Activated B cell treated with CpG ODN at 0.5 μM for 24 hours (primary cell): Measurements from ENCODE around the gene ATXN2. TPM values are rescaled to one million over a fixed set of nuclear protein-coding genes. Genes with fewer than 3 reads are reported as not detected.
"Not testable (repeated sequence)": the region's sequence is repeated elsewhere in the genome, so short reads cannot be mapped to it uniquely, and the experiment has no call there.

ENCODE experiments used
- ATAC-seq: fragments of 200-7000 bp; cut with Tn5 transposase; one replicate; pipeline ENCODE4 v1.10.0; 2021; ENCODE audit warnings: low read depth, mild to moderate bottlenecking, moderate library complexity
- CTCF ChIA-PET: fragments of 350-600 bp; sonication (Branson Sonifier 250); formaldehyde crosslinking; loops from one replicate; lab custom pipeline; 2021; ENCODE audit warnings: antibody characterized with exemption; lab: Charles Lee
- POLR2A ChIA-PET: fragments of 350-600 bp; sonication (Branson Sonifier 250); formaldehyde crosslinking; loops from one replicate; lab custom pipeline; 2021; ENCODE audit warnings: antibody characterized with exemption; lab: Charles Lee
- DNase-seq: peaks from one replicate; pipeline ENCODE4 v3.0.0; 2022
- H3K27ac Mint-ChIP-seq: one replicate; pipeline ENCODE4 v1.8.0; 2020; ENCODE audit warnings: mixed read lengths
- H3K27me3 Mint-ChIP-seq: one replicate; pipeline ENCODE4 v1.8.0; 2021; ENCODE audit warnings: mixed read lengths
- H3K36me3 Mint-ChIP-seq: one replicate; pipeline ENCODE4 v1.8.0; 2021; ENCODE audit warnings: low read depth, mixed read lengths
- H3K4me1 Mint-ChIP-seq: one replicate; pipeline ENCODE4 v1.8.0; 2021; ENCODE audit warnings: mixed read lengths
- H3K4me3 Mint-ChIP-seq: one replicate; pipeline ENCODE4 v1.8.0; 2020; ENCODE audit warnings: mild to moderate bottlenecking, mixed read lengths
- H3K9me3 Mint-ChIP-seq: one replicate; pipeline ENCODE4 v1.8.0; 2020; ENCODE audit warnings: mixed read lengths
- CTCF ChIP-seq: fragments of 200-600 bp; IDR thresholded peaks from one replicate; pipeline ENCODE4 v1.8.0; 2022; ENCODE audit warnings: antibody characterized with exemption, mild to moderate bottlenecking
- intact Hi-C: fragments of 100-400 bp; cut with micrococcal nuclease; formaldehyde crosslinking; loops from one replicate; pipeline ENCODE4 v1.15.1; 2024
- total RNA-seq: library from RNA; stranded (reverse); gene quantifications from 2 replicates; pipeline ENCODE4 v1.2.3, GENCODE V29; 2022

ATXN2 gene
- total RNA-seq, 1 donor from 2014 or later: 46.2 TPM

DNA sequence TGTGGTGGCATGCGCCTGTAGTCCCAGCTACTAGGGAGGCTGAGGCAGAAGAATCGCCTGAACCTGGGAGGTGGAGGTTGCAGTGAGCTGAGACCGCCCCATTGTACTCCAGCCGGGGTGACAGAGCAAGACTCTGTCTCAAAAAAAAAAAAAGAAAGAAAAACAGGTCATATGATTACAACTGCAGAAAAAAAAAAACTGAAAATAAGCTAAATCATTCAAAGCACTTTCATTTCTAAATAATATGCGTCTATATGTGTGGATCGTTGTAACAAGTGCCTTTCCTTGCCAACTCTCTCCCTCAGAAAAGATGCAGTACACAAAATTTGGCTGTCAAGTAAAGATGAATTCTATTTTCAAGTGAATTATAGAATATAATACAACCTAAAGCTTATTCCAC, 42.4 kb downstream of the ATXN2 start:
- Mint-ChIP-seq H3K27ac (no peak overlapping the region), H3K4me1 (peaks cover 18% of the 10 kb centered on the region), H3K4me3 (no peak overlapping the region), H3K9me3 (peaks cover 4% of the 10 kb centered on the region), H3K27me3 (no peaks in the 10 kb centered on the region), H3K36me3 (peaks cover 25% of the 10 kb centered on the region)
- no peak for TF ChIP-seq CTCF
- ATAC-seq (no peak), DNase-seq (no peak)
- POLR2A ChIA-PET: no interaction called here
- intact Hi-C loops: no loop called here
- CTCF ChIA-PET: no interaction called here

- H3K27ac Mint-ChIP-seq, H3K9me3 Mint-ChIP-seq, H3K27me3 Mint-ChIP-seq, H3K4me3 Mint-ChIP-seq, ATAC-seq, POLR2A ChIA-PET, CTCF ChIA-PET, intact Hi-C loops, DNase-seq: not testable (repeated sequence)
- Mint-ChIP-seq H3K4me1 (peaks cover 13% of the 10 kb centered on the region), H3K36me3 (peaks cover 31% of the 10 kb centered on the region)
Observed at GRCh38 chr12:111555313-111555712, 43.8 kb downstream of the ATXN2 start.

DNA sequence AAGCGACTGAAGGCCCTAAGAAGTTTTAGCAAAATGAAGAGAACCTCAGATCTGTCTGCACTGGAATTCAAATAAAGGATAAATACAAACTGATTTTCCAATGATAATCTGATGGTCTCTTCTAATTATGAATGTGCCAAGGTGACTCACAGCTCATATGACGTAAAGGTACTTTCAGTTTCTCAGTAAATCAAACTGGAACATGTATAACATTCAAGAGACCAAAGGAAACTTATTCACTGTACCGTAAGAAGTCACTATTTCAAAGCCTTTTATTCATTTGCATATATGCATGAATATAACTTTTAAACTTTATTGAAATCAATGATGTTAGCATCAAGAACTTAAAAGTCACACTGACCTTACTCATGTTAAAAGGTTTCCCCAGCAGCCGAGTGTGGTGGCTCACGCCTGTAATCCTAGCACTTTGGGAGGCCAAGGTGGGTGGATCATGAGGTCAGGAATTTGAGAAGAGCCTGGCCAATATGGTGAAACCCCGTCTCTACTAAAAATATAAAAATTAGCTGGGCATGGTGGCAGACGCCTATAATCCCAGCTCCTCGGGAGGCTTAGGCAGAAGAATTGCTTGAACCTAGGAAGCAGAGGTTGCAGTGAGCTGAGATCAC, 52.2 kb downstream of the ATXN2 start:
- Mint-ChIP-seq H3K27ac (no peak overlapping the region), H3K36me3 (peaks cover 50% of the 10 kb centered on the region), H3K27me3 (no peaks in the 10 kb centered on the region), H3K4me1 (peaks cover 4% of the 10 kb centered on the region), H3K4me3 (no peak overlapping the region), H3K9me3 (no peaks in the 10 kb centered on the region)
- ChIA-PET POLR2A (no interaction called here), CTCF (no interaction called here)
- DNase-seq: no peak
- no peak for TF ChIP-seq CTCF
- intact Hi-C loops: no loop called here
- peak; percentile 10 for ATAC-seq

DNA sequence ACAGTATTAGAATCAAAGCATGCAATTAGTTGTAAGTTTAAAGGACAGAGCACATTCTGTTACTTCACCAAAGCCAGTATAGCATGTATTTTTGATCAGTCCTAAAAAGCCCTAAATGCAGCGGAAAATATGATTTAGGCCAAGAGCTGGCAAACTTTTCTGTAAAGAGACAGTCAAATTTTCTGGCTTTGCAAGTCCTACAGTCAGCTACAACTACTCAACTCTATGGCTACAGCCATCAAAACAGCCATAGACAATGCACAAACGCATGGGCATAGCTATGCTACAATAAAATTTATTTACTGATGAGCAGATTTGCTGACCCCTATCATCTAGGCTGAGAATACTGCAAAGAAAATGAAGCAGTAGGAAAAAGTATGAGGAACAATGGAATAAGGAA, 52.9 kb downstream of the ATXN2 start:
- intact Hi-C loops: no loop called here
- DNase-seq (no peak), ATAC-seq (no peak)
- Mint-ChIP-seq H3K4me3 (no peak overlapping the region), H3K4me1 (peaks cover 4% of the 10 kb centered on the region), H3K9me3 (no peaks in the 10 kb centered on the region), H3K27ac (no peak overlapping the region), H3K27me3 (no peaks in the 10 kb centered on the region), H3K36me3 (peaks cover 45% of the 10 kb centered on the region)
- ChIA-PET POLR2A (no interaction called here), CTCF (no interaction called here)
- TF ChIP-seq CTCF: no peak

DNA sequence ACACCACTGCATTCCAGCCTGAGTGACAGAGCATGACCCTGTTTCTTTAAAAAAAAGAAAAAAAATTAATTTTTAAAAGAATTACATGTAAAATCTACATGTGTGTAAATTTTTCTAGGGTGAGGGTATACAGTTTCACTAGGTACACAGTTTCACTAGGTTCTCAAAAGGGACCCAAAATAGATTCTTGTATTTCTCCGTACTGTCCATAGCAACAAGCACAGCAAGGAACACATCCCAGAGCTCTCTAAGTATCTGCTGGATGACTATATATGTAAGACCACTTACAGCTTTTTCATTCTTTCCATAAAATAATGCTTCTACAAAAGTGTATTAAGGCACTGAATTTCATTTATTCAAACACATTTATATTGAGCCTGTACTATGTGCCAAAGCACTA, 55.1 kb downstream of the ATXN2 start:
- peaks cover 4% of the 10 kb centered on the region for H3K4me1 Mint-ChIP-seq
- ChIA-PET POLR2A (no interaction called here), CTCF (no interaction called here)
- intact Hi-C loops: no loop called here
- H3K4me3 Mint-ChIP-seq: no peak overlapping the region
- no peak for ATAC-seq
- peaks cover 39% of the 10 kb centered on the region for H3K36me3 Mint-ChIP-seq
- no peaks in the 10 kb centered on the region for H3K9me3 Mint-ChIP-seq
- no peak overlapping the region for H3K27ac Mint-ChIP-seq
- no peaks in the 10 kb centered on the region for H3K27me3 Mint-ChIP-seq
- no peak for DNase-seq
- TF ChIP-seq CTCF: no peak

GRCh38 chr12:111532751-111533150, 66.4 kb downstream of the ATXN2 start:
- intact Hi-C loops: no loop called here
- CTCF ChIA-PET: no interaction called here
- Mint-ChIP-seq H3K27me3 (no peaks in the 10 kb centered on the region), H3K9me3 (no peaks in the 10 kb centered on the region), H3K36me3 (peaks cover 31% of the 10 kb centered on the region), H3K4me3 (no peak overlapping the region), H3K4me1 (no peaks in the 10 kb centered on the region), H3K27ac (no peak overlapping the region)
- no peak for TF ChIP-seq CTCF
- no peak for ATAC-seq
- DNase-seq: no peak
- POLR2A ChIA-PET: interaction anchor here (0.7 kb wide), 1 partner anchor 45 kb away, joined by 11 read pairs; no protein-coding TSS in a partner anchor
